Tibial nerve (tissue), 4 donors: ENCODE measurements around the gene KCNK2. TPM values are rescaled to one million over a fixed set of nuclear protein-coding genes. Genes with fewer than 3 reads are reported as not detected.

Experiments used
- DNase-seq, 2 donors: peaks; one replicate each; pipeline ENCODE4 v3.0.0-alpha.2; 2019; ENCODE audit warnings: low spot score in 2 of 2
- H3K27ac ChIP-seq, 4 donors: fragments of 200-600 bp; sonication (generic) in 3 of 4; one replicate each; pipeline ENCODE4 v1.5.1; 2017 to 2019; ENCODE audit warnings: mild to moderate bottlenecking in 1 of 4
- H3K27me3 ChIP-seq, 2 donors: fragments of 200-600 bp; sonication (generic) in 1 of 2; one replicate each; pipeline versions ENCODE4 v1.5.1 to v1.6.0; 2017 to 2019
- H3K36me3 ChIP-seq, 3 donors: fragments of 200-600 bp; sonication (generic); one replicate each; pipeline ENCODE4 v1.5.1; 2018 to 2019
- H3K4me1 ChIP-seq, 4 donors: fragments of 200-600 bp; sonication (generic) in 3 of 4; one replicate each; pipeline ENCODE4 v1.5.1; 2017 to 2019
- H3K4me3 ChIP-seq, 4 donors: fragments of 200-600 bp; sonication (generic) in 3 of 4; one replicate each; pipeline ENCODE4 v1.5.1; 2017 to 2019; ENCODE audit warnings: mild to moderate bottlenecking in 1 of 4, moderate library complexity in 1 of 4
- H3K9me3 ChIP-seq, 4 donors: fragments of 200-600 bp; sonication (generic) in 3 of 4; one replicate each; pipeline ENCODE4 v1.5.1; 2017 to 2019
- EP300 ChIP-seq, 2 donors: sonication (generic); formaldehyde crosslinking; IDR thresholded peaks; one replicate each; pipeline ENCODE4 v1.6.1; 2017; ENCODE audit warnings: antibody characterized with exemption in 2 of 2, mild to moderate bottlenecking in 1 of 2
- POLR2A ChIP-seq, 2 donors: fragments of 450-650 bp; IDR thresholded peaks; one replicate each; pipeline ENCODE4 v1.6.1; 2017; ENCODE audit warnings: antibody characterized with exemption in 2 of 2, mild to moderate bottlenecking in 2 of 2, moderate library complexity in 2 of 2
- WGBS, 2 donors: methylation state at CpG; one replicate each; pipeline ENCODE4 v1.1.5; 2018; 5-methylcytosine and 5-hydroxymethylcytosine counted together
- total RNA-seq, 4 donors: library from RNA; depleted of rRNA; stranded (reverse); fragments of >200 nt; gene quantifications; one replicate each; pipeline ENCODE4 v1.1.0, GENCODE V29; 2016
- TF ChIP-seq, protein P1 (sequence below), 5 experiments: fragments of 200-600 bp in 3 of 5; fragments of 450-650 bp in 2 of 5; sonication (generic) in 3 of 5; IDR thresholded peaks; one replicate each; pipeline ENCODE4 v1.5.1; 2016 to 2019; ENCODE audit warnings: antibody characterized with exemption in 5 of 5, mild to moderate bottlenecking in 3 of 5, moderate library complexity in 2 of 5

Gene KCNK2
- total RNA-seq, 4 donors from 2014 or later, result 9.4 to 13.7 (median 12.2) TPM

DNA sequence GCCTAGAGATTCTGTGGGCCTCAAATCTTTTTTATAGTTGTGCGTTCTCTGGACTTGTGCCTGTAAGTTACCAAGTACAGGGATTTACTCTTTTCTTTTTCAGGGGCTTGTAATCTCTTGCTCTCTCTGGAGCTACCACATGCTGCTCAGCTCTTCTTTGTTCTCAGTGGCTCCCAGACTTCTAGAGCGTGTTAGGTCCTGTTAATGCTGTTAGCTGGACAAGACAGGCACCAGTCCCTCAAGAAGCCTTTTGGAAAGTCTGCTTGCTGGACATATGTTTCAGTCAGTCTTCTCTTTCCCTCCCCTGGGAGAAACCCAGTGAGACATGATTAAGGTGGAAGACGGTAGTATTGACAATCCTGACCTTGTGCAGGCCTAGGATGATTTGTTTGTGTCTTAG lies 29.4 kb downstream of the KCNK2 start:
- Histone ChIP-seq H3K4me3 (no peak overlapping the region), H3K9me3 (peaks cover 0 to 7% (median 1%) of the 10 kb centered on the region in 4 donors), H3K27ac (no peak overlapping the region), H3K4me1 (no peaks in the 10 kb centered on the region), H3K36me3 (no peaks in the 10 kb centered on the region), H3K27me3 (no peaks in the 10 kb centered on the region)
- 89 to 90% methylated on average over 3 of the region's 3 CpGs for WGBS, 2 donors
- DNase-seq, result no peak
- TF ChIP-seq, protein P1, sequence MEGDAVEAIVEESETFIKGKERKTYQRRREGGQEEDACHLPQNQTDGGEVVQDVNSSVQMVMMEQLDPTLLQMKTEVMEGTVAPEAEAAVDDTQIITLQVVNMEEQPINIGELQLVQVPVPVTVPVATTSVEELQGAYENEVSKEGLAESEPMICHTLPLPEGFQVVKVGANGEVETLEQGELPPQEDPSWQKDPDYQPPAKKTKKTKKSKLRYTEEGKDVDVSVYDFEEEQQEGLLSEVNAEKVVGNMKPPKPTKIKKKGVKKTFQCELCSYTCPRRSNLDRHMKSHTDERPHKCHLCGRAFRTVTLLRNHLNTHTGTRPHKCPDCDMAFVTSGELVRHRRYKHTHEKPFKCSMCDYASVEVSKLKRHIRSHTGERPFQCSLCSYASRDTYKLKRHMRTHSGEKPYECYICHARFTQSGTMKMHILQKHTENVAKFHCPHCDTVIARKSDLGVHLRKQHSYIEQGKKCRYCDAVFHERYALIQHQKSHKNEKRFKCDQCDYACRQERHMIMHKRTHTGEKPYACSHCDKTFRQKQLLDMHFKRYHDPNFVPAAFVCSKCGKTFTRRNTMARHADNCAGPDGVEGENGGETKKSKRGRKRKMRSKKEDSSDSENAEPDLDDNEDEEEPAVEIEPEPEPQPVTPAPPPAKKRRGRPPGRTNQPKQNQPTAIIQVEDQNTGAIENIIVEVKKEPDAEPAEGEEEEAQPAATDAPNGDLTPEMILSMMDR (IDR thresholded peaks at IDR 0.05), result no peak
- TF ChIP-seq EP300 (IDR thresholded peaks at IDR 0.05), result no peak
- no peak for TF ChIP-seq POLR2A (IDR thresholded peaks at IDR 0.05)

DNA sequence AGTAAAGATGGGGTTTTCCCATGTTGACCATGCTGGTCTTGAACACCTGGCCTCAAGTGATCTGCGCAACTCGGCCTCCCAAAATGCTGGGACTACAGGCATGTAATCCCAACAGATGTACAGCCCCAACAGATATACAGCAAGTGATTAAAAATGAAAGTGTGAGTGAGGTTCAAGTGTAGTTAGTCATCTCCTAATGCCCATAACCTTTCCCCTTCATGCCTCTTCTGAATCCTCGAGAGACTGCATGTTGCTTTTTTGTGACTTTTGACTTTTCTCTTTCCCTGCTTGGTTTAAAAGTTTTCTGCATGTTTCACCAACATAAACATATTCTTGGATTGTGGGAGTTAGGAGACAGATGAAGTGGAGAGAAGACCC lies 31.2 kb downstream of the KCNK2 start:
- no peaks in the 10 kb centered on the region for H3K9me3 ChIP-seq
- 82 to 86% methylated on average over 3 of the region's 3 CpGs for WGBS, 2 donors
- no peak for DNase-seq
- no peaks in the 10 kb centered on the region for H3K36me3 ChIP-seq
- no peaks in the 10 kb centered on the region for H3K4me1 ChIP-seq
- no peak for TF ChIP-seq POLR2A (IDR thresholded peaks at IDR 0.05)
- TF ChIP-seq, protein P1 (IDR thresholded peaks at IDR 0.05), result no peak
- no peak for TF ChIP-seq EP300 (IDR thresholded peaks at IDR 0.05)
- no peaks in the 10 kb centered on the region for H3K27me3 ChIP-seq
- no peak overlapping the region for H3K27ac ChIP-seq
- H3K4me3 ChIP-seq, result no peak overlapping the region

DNA sequence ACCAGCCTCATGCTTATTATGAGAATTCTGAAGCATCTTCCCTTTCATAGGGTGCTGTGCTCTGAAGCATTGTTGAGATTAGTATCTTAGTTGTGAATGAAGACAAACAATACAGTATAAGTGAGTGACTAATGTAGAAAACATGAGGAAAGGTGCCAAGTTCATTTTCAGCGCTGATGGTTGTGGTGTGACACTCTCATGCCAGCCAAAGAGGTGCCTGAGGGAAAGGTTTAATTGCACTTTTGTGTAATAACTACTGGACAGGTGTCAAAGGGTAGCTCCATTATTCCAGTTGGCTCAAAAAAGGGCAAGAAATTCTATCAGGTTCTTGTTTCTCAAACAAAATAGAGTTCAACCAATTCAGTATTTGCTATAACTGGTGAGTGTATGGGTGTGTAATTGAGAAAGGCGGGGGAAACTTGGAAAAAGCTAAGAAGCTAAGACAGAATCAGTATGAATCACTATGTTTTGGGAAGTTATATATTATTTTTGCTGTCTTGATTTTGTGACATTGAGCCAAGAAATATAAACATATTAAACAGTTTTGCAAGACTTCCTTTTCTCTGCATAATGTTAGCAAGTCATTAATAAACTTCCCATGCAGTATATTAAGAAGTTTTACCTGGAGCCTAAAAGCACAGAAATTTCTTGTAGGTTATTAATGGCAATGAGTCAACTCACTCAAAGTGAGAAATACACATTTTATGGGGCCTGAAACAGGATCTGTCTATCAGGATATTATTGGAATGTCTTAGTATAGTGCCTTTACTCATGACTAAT lies 31.8 kb downstream of the KCNK2 start:
- H3K27ac ChIP-seq, result no peak overlapping the region
- H3K4me3 ChIP-seq, result no peak overlapping the region
- H3K9me3 ChIP-seq, result no peaks in the 10 kb centered on the region
- DNase-seq, result no peak
- TF ChIP-seq POLR2A (IDR thresholded peaks at IDR 0.05), result no peak
- TF ChIP-seq EP300 (IDR thresholded peaks at IDR 0.05), result no peak
- TF ChIP-seq, protein P1 (IDR thresholded peaks at IDR 0.05), result no peak
- no peaks in the 10 kb centered on the region for H3K4me1 ChIP-seq
- WGBS, 2 donors, result 39 to 50% methylated on average over 2 of the region's 2 CpGs
- no peaks in the 10 kb centered on the region for H3K36me3 ChIP-seq
- no peaks in the 10 kb centered on the region for H3K27me3 ChIP-seq

DNA sequence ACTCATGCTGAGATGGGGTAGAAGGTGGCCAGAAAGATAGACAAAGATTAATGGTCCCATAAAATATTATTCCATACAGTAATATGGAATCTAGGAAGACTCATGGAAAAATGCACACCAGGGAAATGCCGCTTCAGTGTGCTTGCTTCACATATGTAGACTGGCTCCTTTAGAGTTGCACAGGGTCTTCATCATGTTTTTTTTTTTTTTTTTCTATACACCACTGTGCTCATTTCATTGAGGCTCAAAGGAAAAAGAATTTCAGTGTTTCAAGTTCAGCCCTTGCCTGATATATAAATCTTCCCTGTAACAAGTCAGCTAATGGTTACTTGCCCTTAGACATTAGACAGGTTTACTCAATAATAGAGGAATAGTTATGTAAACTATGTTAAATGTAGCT lies 33.2 kb downstream of the KCNK2 start:
- 91 to 92% methylated on average over 1 of the region's 1 CpG for WGBS, 2 donors
- no peak for DNase-seq
- Histone ChIP-seq H3K4me3 (no peak overlapping the region), H3K27ac (no peak overlapping the region), H3K27me3 (no peaks in the 10 kb centered on the region), H3K36me3 (no peaks in the 10 kb centered on the region), H3K9me3 (no peaks in the 10 kb centered on the region), H3K4me1 (no peaks in the 10 kb centered on the region)
- TF ChIP-seq EP300 (IDR thresholded peaks at IDR 0.05), result no peak
- TF ChIP-seq POLR2A (IDR thresholded peaks at IDR 0.05), result no peak
- TF ChIP-seq, protein P1 (IDR thresholded peaks at IDR 0.05), result no peak

DNA sequence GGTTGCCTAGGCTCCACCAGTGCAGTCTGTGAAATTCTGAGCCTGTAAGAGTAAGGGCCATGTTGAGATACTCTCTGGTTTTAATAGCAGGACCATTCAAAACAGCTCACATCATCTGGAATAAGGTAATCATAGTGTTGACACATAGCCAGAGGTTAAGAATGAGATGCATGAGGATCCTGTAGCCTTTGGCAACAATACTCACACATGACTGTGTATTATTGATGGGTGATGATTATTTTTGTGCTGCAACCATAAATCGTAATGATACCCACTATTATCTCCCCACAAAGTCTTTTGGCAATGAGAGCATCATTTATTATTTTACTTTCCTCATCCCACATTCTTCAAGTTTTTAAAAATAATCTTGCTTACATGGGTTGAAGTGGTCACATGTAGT lies 35.5 kb downstream of the KCNK2 start:
- H3K27ac ChIP-seq, result no peak overlapping the region
- TF ChIP-seq EP300 (IDR thresholded peaks at IDR 0.05) (no peak), POLR2A (IDR thresholded peaks at IDR 0.05) (no peak)
- TF ChIP-seq, protein P1 (IDR thresholded peaks at IDR 0.05), result no peak
- H3K4me3 ChIP-seq, result no peak overlapping the region
- no peaks in the 10 kb centered on the region for H3K27me3 ChIP-seq
- WGBS, 2 donors, result 68 to 78% methylated on average over 1 of the region's 1 CpG
- no peaks in the 10 kb centered on the region for H3K36me3 ChIP-seq
- no peaks in the 10 kb centered on the region for H3K9me3 ChIP-seq
- no peak for DNase-seq
- no peaks in the 10 kb centered on the region for H3K4me1 ChIP-seq
